ENCODE results near the gene REEP1.

DNA sequence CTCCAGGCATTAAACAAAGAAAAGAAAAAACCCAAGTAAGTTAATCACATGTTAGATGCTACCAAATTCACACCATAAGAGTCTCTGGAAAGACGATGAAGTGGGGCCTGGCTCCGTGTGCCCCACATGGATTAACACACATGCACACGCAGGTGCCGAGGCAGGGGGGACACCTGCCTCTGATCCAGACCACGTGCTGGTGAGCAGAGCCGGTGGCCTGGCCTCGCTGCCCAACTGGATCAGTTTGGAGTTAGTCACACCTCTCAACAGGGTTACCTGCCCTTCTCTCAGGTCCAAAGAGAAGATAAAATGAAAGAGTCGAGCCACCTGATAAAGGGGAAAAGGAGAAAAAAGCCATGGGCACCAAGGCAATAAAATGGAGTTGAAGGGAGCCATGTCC is 97.7 kb downstream of the REEP1 start:
- TF ChIP-seq POLR2A (IDR thresholded peaks at IDR 0.05; ENCODE audit: low read depth, low read length) (no peak), POU2F2 (IDR thresholded peaks at IDR 0.05; ENCODE audit: low read depth, low read length) (no peak), POLR2AphosphoS5 (IDR thresholded peaks at IDR 0.05; ENCODE audit: low read depth, low read length) (no peak), TAF1 (IDR thresholded peaks at IDR 0.05; ENCODE audit: low read depth, low read length) (no peak), SPI1 (IDR thresholded peaks at IDR 0.05; ENCODE audit: low read depth, low read length) (no peak), PAX5 (IDR thresholded peaks at IDR 0.05; ENCODE audit: insufficient read depth, low read length, severe bottlenecking) (no peak)
